Stimulated activated CD4-positive, alpha-beta T cell treated with anti-CD3 and anti-CD28 coated beads, TNF-alpha, amount 100 ng/mL, for 24 hours (primary cell): Measurements from ENCODE around the gene SH2D3A.
"Not testable (repeated sequence)": the region's sequence is repeated elsewhere in the genome, so short reads cannot be mapped to it uniquely, and the experiment has no call there.

Experiments
- DNase-seq, 3 experiments: peaks; one replicate each; pipeline ENCODE4 v3.0.0-alpha.2; 2020; ENCODE audit warnings: low read depth in 3 of 3

SH2D3A gene

GRCh38 chr19:6761053-6761676, 6.1 kb downstream of the SH2D3A start:
- DNase-seq: no peak

DNA sequence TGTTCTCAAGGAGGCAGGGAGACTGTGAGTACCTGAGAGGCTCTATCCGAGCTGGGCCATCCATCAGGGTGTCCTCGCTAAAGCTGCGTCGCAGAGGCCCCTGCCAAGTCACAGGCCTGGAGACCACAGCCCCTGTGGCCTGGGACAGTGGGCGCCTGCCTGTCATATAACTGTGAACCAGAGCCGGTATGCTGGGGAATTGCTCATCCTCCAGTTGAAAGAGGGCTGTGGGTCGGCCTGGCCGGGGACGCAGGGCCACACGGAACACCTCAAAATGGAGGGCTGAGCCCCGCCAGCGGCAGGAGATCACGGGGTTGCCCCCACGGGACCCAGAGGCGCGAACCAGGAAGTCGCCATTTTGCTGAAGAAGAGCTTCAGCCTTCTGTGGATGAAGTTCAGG, 6.6 kb downstream of the SH2D3A start:
- DNase-seq: no peak

- DNase-seq: no peak
These were observed 12.4 kb downstream of the SH2D3A start for GRCh38 chr19:6754653-6755463.

DNA sequence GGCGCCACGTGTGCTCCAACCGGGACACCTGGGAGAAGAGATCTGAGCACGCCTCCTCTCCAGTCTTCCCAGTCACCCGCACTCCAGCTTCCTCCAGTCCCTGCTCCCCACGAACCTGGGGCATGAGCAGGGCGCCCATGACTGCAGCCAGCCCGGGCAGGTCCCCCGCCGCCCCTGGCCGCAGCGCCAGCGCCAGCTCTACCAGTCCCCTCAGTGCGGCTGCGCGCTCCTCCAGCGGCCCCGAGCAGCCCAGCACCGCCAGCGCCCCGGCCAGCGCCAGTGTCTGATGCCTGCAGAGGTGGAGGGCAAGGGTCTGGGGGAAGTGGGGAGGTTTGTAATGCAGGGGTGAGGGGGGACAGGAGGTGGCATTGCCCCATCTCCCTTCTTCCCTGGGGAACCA, 13.1 kb downstream of the SH2D3A start:
- no peak for DNase-seq

GRCh38 chr19:6753178-6754031, 13.8 kb downstream of the SH2D3A start:
- peak; percentile 72 to 86 (median 74) for DNase-seq

DNA sequence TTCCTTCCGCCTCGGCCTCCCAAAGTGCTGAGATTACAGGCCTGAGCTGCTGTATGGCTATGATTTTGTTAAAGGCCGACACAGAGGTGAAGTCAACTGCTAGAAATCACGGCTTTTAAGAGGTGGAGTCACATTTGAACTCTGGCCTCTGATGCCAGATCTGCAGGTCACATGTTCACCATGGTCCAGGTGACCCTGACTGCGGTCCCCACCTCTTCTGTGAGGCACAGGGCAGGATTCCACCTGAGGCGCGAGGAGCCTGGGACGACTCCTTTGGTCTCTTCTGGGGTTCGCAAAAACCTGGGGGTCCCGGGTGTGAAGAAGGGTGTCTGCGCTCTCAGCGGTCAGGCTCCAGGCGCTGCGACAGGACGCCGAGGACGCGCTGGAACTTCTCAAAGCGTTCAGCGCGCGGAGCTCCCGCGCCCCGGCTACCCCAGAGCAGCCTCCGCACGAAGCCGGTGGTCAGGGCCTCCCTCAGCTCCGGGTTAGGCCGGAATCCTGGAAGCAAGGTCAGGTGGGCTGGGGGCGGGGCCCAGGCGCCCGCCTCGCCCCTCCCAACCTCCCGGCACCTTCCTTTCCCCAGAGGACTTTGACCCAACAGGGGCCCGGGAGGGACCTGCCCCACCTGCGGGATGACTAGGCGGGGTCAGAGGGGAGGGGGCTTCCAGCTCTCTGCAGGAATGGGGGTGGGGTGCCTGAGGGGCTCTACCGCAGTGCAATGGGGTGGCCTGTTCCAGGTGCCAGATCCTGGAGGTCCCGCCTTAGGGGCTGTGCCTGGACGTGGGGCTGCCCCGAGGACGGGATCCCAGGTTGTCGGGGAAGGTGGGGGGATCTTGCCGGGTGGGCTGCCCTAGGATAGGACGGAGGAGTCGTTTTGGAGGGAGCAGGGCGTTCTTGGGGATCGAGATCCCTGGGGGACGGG, 14.7 kb downstream of the SH2D3A start:
- DNase-seq: no peak

GRCh38 chr19:6751189-6751588, 16.0 kb downstream of the SH2D3A start:
- DNase-seq: no peak

DNA sequence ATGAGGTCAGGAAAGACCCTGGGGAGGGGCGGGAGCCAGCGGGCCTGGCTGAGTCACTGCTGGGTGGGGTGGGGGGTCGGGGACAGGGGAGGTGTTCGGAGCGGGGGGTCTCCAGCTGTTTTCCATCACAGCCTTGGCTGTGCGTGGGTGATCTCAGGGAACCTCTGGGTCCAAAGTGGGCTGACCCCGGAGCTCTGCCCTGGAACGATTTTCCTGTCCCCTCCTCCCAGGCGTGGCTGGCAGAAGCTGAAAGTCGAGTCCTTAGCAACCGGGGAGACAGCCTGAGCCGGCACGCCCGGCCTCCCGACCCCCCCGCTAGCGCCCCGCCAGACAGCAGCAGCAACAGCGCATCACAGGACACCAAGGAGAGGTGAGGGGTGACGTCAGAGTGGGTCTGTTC, 17.2 kb downstream of the SH2D3A start:
- no peak for DNase-seq

GRCh38 chr19:6748543-6748942, 18.7 kb downstream of the SH2D3A start:
- not testable (repeated sequence) for DNase-seq

DNA sequence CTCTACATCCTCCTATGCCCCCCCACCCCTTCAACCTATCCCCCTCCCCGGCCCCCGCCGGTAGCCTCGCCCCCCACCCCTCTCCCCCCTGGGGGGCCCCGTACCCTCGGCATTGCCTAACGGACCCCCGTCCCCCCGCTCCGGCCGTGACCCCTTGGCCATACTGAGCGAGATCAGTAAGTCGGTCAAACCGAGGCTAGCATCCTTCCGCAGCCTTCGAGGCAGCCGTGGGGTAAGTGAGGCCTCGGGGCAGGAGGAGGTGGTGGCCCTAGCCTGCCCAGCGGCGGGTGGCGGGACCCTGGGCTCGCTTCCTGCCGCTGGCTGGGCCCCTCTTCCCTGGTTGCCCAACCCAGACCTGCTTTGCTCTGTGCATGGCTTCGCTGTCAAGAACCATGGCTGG, 21.3 kb downstream of the SH2D3A start:
- DNase-seq: no peak

DNA sequence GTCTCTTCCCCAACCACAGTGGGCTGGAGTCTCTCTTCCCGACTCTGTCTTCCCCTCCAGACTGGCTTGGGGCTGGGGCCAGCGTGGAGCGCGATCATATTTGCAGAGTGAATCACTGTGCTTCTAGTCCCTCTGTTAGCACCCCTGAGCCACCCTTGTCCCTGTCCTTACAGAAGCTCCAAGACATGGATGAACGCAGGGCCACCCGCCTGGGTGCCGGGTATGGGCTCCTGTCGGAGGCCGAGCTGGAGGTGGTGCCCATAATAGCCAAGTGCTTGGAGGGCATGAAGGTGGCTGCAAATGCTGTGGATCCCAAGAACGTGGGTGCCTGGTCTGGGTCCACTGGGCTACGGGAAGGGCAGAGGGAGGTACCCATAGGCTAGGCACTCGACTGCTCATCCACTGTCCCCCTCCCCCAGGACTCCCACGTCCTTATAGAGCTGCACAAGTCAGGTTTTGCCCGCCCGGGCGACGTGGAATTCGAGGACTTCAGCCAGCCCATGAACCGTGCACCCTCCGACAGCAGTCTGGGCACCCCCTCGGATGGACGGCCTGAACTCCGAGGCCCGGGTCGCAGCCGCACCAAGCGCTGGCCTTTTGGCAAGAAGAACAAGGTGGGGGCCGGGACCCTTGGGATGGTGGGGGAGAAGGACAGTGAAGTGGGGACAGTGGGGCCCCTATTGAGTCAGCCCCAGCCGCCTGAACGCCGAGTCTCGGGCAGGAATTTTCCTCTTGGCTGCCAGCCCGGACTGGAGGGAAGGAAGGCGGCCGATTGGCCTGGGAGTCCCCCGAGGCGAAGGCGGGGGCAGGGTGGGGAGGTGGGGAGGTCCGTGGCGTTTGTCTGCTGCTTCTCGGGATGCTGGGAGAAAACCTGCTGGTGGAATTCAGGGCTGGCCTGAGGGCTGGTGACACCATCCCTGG, 22.6 kb downstream of the SH2D3A start:
- DNase-seq: no peak

GRCh38 chr19:6743714-6744380, 23.4 kb downstream of the SH2D3A start:
- no peak for DNase-seq

DNA sequence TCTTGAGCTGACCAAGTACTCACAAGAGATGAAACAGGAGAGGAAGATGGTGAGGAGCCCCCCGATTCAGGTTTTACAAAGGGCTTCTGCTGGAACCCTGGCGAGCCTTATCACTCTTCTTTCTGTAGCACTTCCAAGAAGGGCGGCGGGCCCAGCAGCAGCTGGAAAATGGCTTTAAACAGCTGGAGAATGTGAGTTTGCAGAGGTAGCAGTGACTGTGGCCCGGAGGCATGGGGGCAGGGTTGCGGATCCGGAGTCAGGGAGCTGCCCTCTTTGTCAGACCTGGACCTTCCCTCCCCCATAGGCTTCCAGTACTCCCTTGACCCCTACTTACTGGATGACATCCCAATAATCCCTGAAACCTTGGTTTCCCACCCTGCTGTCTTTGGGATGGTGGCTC, 24.2 kb downstream of the SH2D3A start:
- DNase-seq: no peak

DNA sequence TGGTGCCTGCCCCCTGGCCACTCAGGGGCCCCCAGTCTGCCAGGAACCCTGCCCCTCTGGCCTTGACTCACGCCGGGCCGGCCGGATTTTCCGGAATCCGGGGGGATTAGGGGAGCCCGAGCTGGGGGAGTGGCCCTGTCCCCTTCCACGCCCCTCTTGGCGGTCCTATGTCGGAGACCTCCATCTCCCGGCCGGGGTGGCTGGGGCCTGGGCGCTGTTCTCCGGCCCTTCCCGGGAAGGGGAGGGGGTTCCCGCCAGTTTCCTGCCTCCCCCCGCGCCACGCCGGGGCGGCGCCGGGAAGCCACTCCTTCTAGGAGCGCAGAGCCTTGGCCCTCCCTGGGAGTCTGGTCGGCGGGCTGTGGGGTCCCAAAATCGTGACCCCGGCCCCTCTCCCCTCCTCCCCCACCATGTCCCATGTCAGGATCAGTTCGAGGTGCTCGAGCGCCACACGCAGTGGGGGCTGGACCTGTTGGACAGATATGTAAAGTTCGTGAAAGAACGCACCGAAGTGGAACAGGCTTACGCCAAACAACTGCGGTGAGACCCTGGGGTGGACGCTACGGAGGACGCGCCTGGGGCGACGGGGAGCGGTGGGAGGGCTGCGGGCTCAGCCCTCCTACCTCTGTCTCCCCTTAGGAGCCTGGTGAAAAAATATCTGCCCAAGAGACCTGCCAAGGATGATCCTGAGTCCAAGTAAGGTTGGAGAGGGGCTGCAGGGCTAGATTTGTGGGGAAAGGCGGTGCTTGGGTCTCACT, 26.5 kb downstream of the SH2D3A start:
- no peak for DNase-seq

- DNase-seq: peak in 1 of 3 experiments; percentile 19
These were observed 27.2 kb downstream of the SH2D3A start for GRCh38 chr19:6739883-6740588.

GRCh38 chr19:6739390-6739882, 27.8 kb downstream of the SH2D3A start, which contains the start of gene TRIP10:
Gene TRIP10 (plus strand): TSS chr19:6739680. CDS start chr19:6739762, 82 bp downstream.
- DNase-seq: peak; percentile 64 to 74 (median 71)

DNA sequence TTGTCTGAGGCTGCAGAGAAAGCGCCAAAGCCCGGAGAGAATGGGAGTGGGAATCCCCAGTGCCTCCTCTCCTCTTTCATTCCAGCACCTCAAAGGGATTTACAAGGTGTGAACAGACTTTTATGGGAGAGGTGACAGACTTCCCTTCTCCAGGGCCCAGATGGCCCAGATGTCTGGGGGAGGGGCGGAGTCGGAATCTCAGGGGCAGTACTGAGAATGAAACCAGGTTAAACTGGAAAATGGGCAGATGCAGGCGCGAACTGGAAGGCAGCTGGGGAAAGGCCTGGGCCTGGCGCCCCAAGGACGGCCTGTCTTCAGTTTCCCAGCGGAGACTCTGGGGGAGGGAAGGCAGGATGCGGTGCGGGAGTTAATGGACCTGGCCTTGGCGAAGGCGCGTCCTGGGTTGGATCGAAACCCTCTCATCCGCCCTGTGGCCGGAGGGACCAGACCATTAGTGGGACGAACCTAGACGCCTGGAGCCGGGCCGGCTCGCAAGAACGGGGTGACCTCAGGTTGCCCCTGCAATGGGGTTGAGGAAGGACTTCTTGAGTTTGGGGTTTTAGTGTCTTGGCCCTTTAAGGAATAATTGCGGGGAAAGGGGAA, 28.3 kb downstream of the SH2D3A start:
- peak in 1 of 3 experiments; percentile 18 for DNase-seq
